Kidney (tissue), 14 donors: Measurements from ENCODE around the gene SIM1. TPM values are rescaled to one million over a fixed set of nuclear protein-coding genes. Genes with fewer than 3 reads are reported as not detected.

Source experiments
- DNase-seq, 5 donors: peaks; one replicate each; pipeline ENCODE4 v3.0.0-alpha.2; 2013 to 2020
- FAIRE-seq: peaks from 2 replicates; lab custom pipeline; 2012; peaks lifted over from hg19 to GRCh38; lab: Jason Lieb, UNC
- H3K27ac ChIP-seq, 2 donors: one replicate each; pipeline ENCODE4 v1.7.0; 2013; ENCODE audit warnings: low read depth in 2 of 2, low read length in 2 of 2, inconsistent platforms in 1 of 2
- H3K27me3 ChIP-seq: one replicate; pipeline ENCODE4 v1.7.1; 2013; ENCODE audit warnings: low read length, inconsistent platforms; ENCODE audit not compliant: control insufficient read depth, insufficient read depth
- H3K36me3 ChIP-seq, 3 donors: one replicate each; pipeline versions ENCODE4 v1.7.0 to v1.7.1; 2013; ENCODE audit warnings: low read length in 3 of 3, control low read depth in 1 of 3, inconsistent platforms in 1 of 3; ENCODE audit not compliant: insufficient read depth in 3 of 3, control insufficient read depth in 2 of 3
- H3K4me1 ChIP-seq, 3 donors: one replicate each; pipeline versions ENCODE4 v1.7.0 to v1.7.1; 2013; ENCODE audit warnings: low read length in 3 of 3, inconsistent platforms in 1 of 3, low read depth in 1 of 3; ENCODE audit not compliant: control insufficient read depth in 2 of 3, insufficient read depth in 2 of 3
- H3K4me3 ChIP-seq, 3 donors: one replicate each; pipeline versions ENCODE4 v1.7.0 to v1.8.1; 2013; ENCODE audit warnings: low read length in 3 of 3, control low read depth in 1 of 3, inconsistent platforms in 1 of 3
- H3K9ac ChIP-seq, 3 donors: one replicate each; pipeline versions ENCODE4 v1.7.0 to v1.7.1; 2013; ENCODE audit warnings: low read length in 3 of 3, control low read depth in 1 of 3, inconsistent platforms in 1 of 3
- H3K9me3 ChIP-seq, 3 donors: one replicate each; pipeline versions ENCODE4 v1.7.0 to v1.7.1; 2013; ENCODE audit warnings: low read length in 3 of 3, control low read depth in 1 of 3, inconsistent platforms in 1 of 3; ENCODE audit not compliant: control insufficient read depth in 2 of 3, insufficient read depth in 1 of 3
- CTCF ChIP-seq: IDR thresholded peaks from 3 replicates; pipeline ENCODE4 v1.5.1; 2012; ENCODE audit warnings: mild to moderate bottlenecking, moderate library complexity, borderline replicate concordance; ENCODE audit not compliant: insufficient read depth; ENCODE audit errors: extremely low read depth
- intact Hi-C: fragments of 100-400 bp; cut with DNase I; formaldehyde crosslinking; loops from one replicate; pipeline ENCODE4 v1.11.1; 2022
- polyA plus RNA-seq: library from polyadenylated mRNA; stranded (reverse); fragments of 350-450 nt; fragmentation: Illumina TruSeq; extraction: RNeasy Lipid Tissue Mini Kit (QIAGEN cat#74804); gene quantifications from one replicate; pipeline ENCODE4 v1.2.3, GENCODE V29; 2014; ENCODE audit warnings: low read depth, low replicate concordance; ENCODE audit not compliant: insufficient read depth
- total RNA-seq: library from RNA; stranded (reverse); fragmentation: NEBNext Ultra II Directional; extraction: Animal tissue kit (Norgen Biotek cat#: 25700); gene quantifications from one replicate; pipeline ENCODE4 v1.2.1, GENCODE V29; 2021
- donor health status: control.
- donor health status: control.
- donor health status: control.
- donor health status: control.
- donor health status: control.
- donor health status: DM: yes; HTN: yes; CAD: no.
- donor health status: Normal renal cell carcinoma (clear cell type).

The SIM1 gene
- total and polyA plus RNA-seq, 2 donors from 2014 or later, result 4.4 to 31.8 TPM

DNA sequence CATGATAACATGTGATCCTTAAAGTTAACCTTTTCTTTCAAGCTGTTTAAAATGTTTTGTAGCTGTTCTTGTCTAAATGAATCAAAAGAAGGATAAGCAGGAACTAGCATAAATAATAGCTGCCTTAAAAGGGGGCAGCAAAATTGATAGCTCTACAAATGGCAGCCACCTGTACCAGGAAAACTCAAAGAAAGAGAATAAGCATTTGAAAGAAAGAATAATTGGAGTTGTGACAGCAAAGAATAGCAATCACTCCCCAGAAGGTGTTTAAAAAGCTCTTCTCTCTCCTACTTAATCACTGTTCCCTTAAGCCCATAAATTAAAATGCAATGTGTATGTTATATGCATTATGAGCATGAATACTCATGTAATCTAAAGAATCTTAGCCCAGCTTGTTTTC is 114.6 kb downstream of the SIM1 start:
- H3K36me3 ChIP-seq, result no peaks in the 10 kb centered on the region
- DNase-seq, result no peak
- intact Hi-C loops, result no loop called here
- H3K4me3 ChIP-seq, result no peak overlapping the region
- H3K27me3 ChIP-seq, result no peaks in the 10 kb centered on the region
- no peak for FAIRE-seq
- no peaks in the 10 kb centered on the region for H3K4me1 ChIP-seq
- H3K27ac ChIP-seq, result no peak overlapping the region
- H3K9me3 ChIP-seq, result no peaks in the 10 kb centered on the region
- H3K9ac ChIP-seq, result no peak overlapping the region
- TF ChIP-seq CTCF, result no peak

DNA sequence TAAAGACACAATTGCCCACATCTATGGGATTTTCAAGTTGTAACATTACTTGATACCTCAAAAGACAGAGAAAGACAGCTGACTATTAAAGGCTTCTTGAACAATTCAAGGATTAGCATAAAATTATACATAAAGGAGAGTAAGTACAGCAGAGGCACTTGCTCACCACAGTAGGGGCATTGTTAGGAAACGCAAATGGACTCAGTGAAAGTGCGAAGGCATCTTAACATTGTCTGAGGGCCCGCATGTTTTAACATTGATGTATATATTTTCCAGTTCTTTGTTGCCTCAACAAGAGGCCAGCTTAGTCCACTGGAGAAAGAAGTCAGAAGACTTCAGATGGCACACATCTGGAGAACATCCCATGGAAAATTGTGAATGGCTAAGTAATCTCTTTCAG is 115.4 kb downstream of the SIM1 start:
- Histone ChIP-seq H3K4me1 (no peaks in the 10 kb centered on the region), H3K27ac (no peak overlapping the region), H3K9ac (no peak overlapping the region), H3K4me3 (no peak overlapping the region), H3K9me3 (no peaks in the 10 kb centered on the region), H3K36me3 (no peaks in the 10 kb centered on the region), H3K27me3 (no peaks in the 10 kb centered on the region)
- intact Hi-C loops, result no loop called here
- no peak for FAIRE-seq
- TF ChIP-seq CTCF, result no peak
- DNase-seq, result no peak

DNA sequence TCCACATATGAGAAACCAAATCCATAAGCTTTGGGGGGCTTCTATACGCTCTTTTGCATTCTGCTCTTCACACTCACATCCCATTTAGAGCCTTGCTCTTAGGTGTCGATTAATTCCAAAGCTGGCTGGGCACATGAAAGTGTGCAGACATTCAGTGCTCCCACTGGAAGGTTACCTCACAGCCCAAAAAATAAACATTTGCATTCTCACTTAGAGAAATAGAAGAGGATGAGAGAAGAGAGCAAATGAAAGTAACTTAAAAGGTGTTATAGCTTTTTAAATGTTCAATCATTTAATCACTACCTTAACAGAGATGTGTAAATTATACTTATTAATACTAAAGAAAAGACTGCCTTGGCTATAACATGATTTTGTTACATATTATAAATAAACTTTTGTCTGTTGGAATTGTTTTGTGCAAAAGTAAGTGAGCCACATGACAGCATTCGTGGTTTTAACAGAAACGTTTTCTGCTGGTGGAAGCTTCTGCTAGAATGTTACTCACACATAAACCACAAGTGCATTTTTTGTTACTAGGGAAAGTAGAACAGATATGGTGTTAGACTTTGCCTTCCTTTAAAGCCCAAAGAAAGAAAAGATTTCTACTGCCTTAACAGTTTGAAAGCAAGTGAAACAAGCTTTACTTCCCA is 116.7 kb downstream of the SIM1 start:
- Histone ChIP-seq H3K9me3 (no peaks in the 10 kb centered on the region), H3K27me3 (no peaks in the 10 kb centered on the region), H3K4me3 (no peak overlapping the region), H3K4me1 (no peaks in the 10 kb centered on the region), H3K9ac (no peak overlapping the region), H3K36me3 (no peaks in the 10 kb centered on the region), H3K27ac (no peak overlapping the region)
- TF ChIP-seq CTCF, result no peak
- intact Hi-C loops, result no loop called here
- no peak for DNase-seq
- FAIRE-seq, result no peak

GRCh38 chr6:100346828-100347227 is 117.9 kb downstream of the SIM1 start:
- no peaks in the 10 kb centered on the region for H3K4me1 ChIP-seq
- no peak for FAIRE-seq
- no peak for TF ChIP-seq CTCF

More at GRCh38 chr6:100346828-100347227, 117.9 kb downstream of the SIM1 start:
- intact Hi-C loops, result no loop called here
- H3K4me3 ChIP-seq, result no peak overlapping the region
- no peak overlapping the region for H3K27ac ChIP-seq
- DNase-seq, result no peak
- no peaks in the 10 kb centered on the region for H3K27me3 ChIP-seq
- no peaks in the 10 kb centered on the region for H3K36me3 ChIP-seq
- H3K9me3 ChIP-seq, result no peaks in the 10 kb centered on the region
- no peak overlapping the region for H3K9ac ChIP-seq
